Fibroblast of lung (primary cell): Measurements from ENCODE around the gene ARRDC1. TPM values are rescaled to one million over a fixed set of nuclear protein-coding genes. Genes with fewer than 3 reads are reported as not detected.

Experiments
- DNase-seq, 2 donors: peaks; one replicate each; pipeline versions ENCODE4 v3.0.0 to v3.0.0-alpha.2; 2010; ENCODE audit warnings: low read depth in 2 of 2
- H2AFZ ChIP-seq: 2 replicates; pipeline ENCODE4 v1.5.1; 2012; ENCODE audit warnings: low read length, control low read depth, inconsistent platforms
- H3K27ac ChIP-seq: 2 replicates; pipeline ENCODE4 v1.5.1; 2011; ENCODE audit warnings: low read length, control low read depth; ENCODE audit not compliant: insufficient read depth
- H3K27me3 ChIP-seq: 2 replicates; pipeline ENCODE4 v1.5.1; 2011; ENCODE audit warnings: mild to moderate bottlenecking, low read length; ENCODE audit not compliant: control insufficient read depth, insufficient read depth
- H3K36me3 ChIP-seq: 2 replicates; pipeline ENCODE4 v1.5.1; 2011; ENCODE audit warnings: low read length; ENCODE audit not compliant: control insufficient read depth, insufficient read depth
- H3K4me1 ChIP-seq: 2 replicates; pipeline ENCODE4 v1.5.1; 2011; ENCODE audit warnings: low read length; ENCODE audit not compliant: control insufficient read depth, insufficient read depth; ENCODE audit errors: extremely low read depth
- H3K4me2 ChIP-seq: 2 replicates; pipeline ENCODE4 v1.5.1; 2011; ENCODE audit warnings: low read length, control low read depth; ENCODE audit not compliant: insufficient read depth; ENCODE audit errors: extremely low read depth
- H3K4me3 ChIP-seq, 4 experiments: fragments of 200-600 bp in 1 of 4; sonication (generic) in 1 of 4; replicated peaks in 1 of 4; 2 replicates each; pipeline ENCODE4 v1.5.1; 2011 to 2016; ENCODE audit warnings: low read length in 4 of 4, low read depth in 3 of 4, mild to moderate bottlenecking in 3 of 4, control low read depth in 2 of 4, inconsistent platforms in 1 of 4, mixed read lengths in 1 of 4; ENCODE audit not compliant: insufficient read depth in 1 of 4; ENCODE audit errors: control extremely low read depth in 1 of 4
- H3K79me2 ChIP-seq: 2 replicates; pipeline ENCODE4 v1.5.1; 2012; ENCODE audit warnings: mild to moderate bottlenecking, low read length, inconsistent platforms; ENCODE audit not compliant: control insufficient read depth, insufficient read depth
- H3K9ac ChIP-seq: 2 replicates; pipeline ENCODE4 v1.5.1; 2011; ENCODE audit warnings: mild to moderate bottlenecking, low read length, control low read depth; ENCODE audit not compliant: insufficient read depth
- H3K9me3 ChIP-seq: 2 replicates; pipeline ENCODE4 v1.5.1; 2012; ENCODE audit warnings: low read depth, low read length; ENCODE audit not compliant: control insufficient read depth, insufficient read depth
- H4K20me1 ChIP-seq: 2 replicates; pipeline ENCODE4 v1.5.1; 2011; ENCODE audit warnings: low read length; ENCODE audit not compliant: control insufficient read depth, insufficient read depth; ENCODE audit errors: extremely low read depth
- CTCF ChIP-seq, 2 donors: IDR thresholded peaks in 1 of 2; conservative IDR thresholded peaks in 1 of 2; 1 replicate in 1 of 2; 2 replicates in 1 of 2; pipeline ENCODE4 v1.5.1; 2011 to 2012; ENCODE audit warnings: low read length in 2 of 2, control low read depth in 1 of 2, inconsistent platforms in 1 of 2, low read depth in 1 of 2, mild to moderate bottlenecking in 1 of 2
- EZH2 ChIP-seq: IDR thresholded peaks from 2 replicates; pipeline ENCODE4 v1.5.1; 2012; ENCODE audit warnings: low read length, control low read depth, mild to moderate bottlenecking; ENCODE audit errors: missing control alignments
- polyA plus RNA-seq, 2 donors: library from polyadenylated mRNA; depleted of rRNA in 1 of 2; stranded (reverse) in 1 of 2; unstranded in 1 of 2; fragments of >200 nt; gene quantifications; 2 replicates each; pipeline ENCODE4 v1.2.1, GENCODE V29; 2011 to 2012; ENCODE audit warnings: missing spikeins in 1 of 2
- total RNA-seq: library from RNA; depleted of rRNA; stranded (reverse); fragments of >200 nt; gene quantifications from 2 replicates; pipeline ENCODE4 v1.2.1, GENCODE V29; 2014

ARRDC1 gene
- total and polyA plus RNA-seq, 2 donors (not counting 1 experiment from before 2014, with no cell fraction given) = 8.3 to 17.2 TPM

GRCh38 chr9:137612741-137613142 is 7.3 kb downstream of the ARRDC1 start:
- Histone ChIP-seq H3K4me1 (peaks cover 10% of the 10 kb centered on the region), H4K20me1 (no peaks in the 10 kb centered on the region), H3K36me3 (peaks cover 20% of the 10 kb centered on the region), H3K27ac (peak overlapping the region; percentile 77), H3K9ac (no peak overlapping the region), H3K79me2 (peaks cover 13% of the 10 kb centered on the region), H3K9me3 (no peaks in the 10 kb centered on the region), H3K4me3 (no peak overlapping the region), H3K27me3 (no peaks in the 10 kb centered on the region), H2AFZ (no peak overlapping the region), H3K4me2 (peak overlapping the region; percentile 66)
- TF ChIP-seq EZH2 = no peak
- TF ChIP-seq CTCF (conservative IDR thresholded peaks at IDR 0.05 in 1 of 2, IDR thresholded peaks at IDR 0.05 in 1 of 2; ENCODE audit: low read depth in 1 of 2, low read length in 2 of 2) = no peak
- DNase-seq = no peak

DNA sequence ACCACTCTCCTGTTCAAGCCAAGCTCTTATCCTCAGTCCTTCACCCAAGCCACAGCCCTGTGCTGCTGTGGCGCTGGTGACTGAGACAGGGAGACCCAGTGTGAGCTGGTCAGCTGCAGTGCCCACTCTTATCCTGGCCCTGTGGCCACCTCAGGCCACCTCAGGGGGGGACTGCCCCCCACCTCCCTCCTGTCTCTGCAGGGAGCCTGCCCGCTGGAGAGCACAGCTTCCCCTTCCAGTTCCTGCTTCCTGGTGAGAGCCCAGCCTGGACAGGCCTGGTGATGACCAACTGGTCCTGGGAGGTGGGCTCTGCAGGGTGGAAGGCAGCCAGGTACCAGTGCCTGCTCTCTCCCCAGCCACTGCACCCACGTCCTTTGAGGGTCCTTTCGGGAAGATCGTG is 7.8 kb downstream of the ARRDC1 start:
- H3K79me2 ChIP-seq = peaks cover 18% of the 10 kb centered on the region
- H3K4me3 ChIP-seq = no peak overlapping the region
- TF ChIP-seq EZH2 (no peak), CTCF (conservative IDR thresholded peaks at IDR 0.05 in 1 of 2, IDR thresholded peaks at IDR 0.05 in 1 of 2; ENCODE audit: low read depth in 1 of 2, low read length in 2 of 2) (no peak)
- no peak overlapping the region for H3K9ac ChIP-seq
- no peaks in the 10 kb centered on the region for H3K9me3 ChIP-seq
- peaks cover 20% of the 10 kb centered on the region for H3K36me3 ChIP-seq
- no peak overlapping the region for H2AFZ ChIP-seq
- DNase-seq = no peak
- H3K27me3 ChIP-seq = no peaks in the 10 kb centered on the region
- H4K20me1 ChIP-seq = no peaks in the 10 kb centered on the region
- peaks cover 10% of the 10 kb centered on the region for H3K4me1 ChIP-seq
- no peak overlapping the region for H3K4me2 ChIP-seq
- peak overlapping the region; percentile 77 for H3K27ac ChIP-seq

DNA sequence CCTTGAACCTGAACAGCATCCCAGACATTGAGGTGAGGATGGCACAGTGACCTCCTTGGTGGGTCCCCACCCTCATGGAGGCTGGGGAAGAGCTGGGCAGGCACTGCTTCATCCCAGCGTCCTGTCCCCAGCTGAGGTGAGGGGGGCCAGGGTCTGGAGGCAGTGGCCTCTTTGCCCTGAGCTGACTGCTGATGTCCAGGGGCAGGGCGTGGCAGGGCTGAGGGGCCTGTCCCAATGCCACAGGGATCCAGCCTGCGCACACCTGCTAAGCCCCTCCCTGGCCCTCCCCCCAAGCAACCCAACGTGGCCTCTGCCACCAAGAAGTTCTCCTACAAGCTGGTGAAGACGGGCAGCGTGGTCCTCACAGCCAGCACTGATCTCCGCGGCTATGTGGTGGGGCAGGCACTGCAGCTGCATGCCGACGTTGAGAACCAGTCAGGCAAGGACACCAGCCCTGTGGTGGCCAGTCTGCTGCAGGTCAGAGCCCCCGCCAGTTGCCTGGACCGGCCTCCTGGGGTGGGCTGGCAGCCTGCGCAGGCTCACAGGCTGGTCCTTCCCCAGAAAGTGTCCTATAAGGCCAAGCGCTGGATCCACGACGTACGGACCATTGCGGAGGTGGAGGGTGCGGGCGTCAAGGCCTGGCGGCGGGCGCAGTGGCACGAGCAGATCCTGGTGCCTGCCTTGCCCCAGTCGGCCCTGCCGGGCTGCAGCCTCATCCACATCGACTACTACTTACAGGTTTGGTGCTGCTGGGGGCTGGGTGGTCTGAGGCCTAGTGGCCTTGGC is 8.4 kb downstream of the ARRDC1 start:
- Histone ChIP-seq H3K9me3 (no peaks in the 10 kb centered on the region), H3K4me2 (no peak overlapping the region), H3K9ac (no peak overlapping the region), H3K36me3 (peaks cover 20% of the 10 kb centered on the region), H3K4me3 (no peak overlapping the region), H3K27me3 (no peaks in the 10 kb centered on the region), H4K20me1 (no peaks in the 10 kb centered on the region), H3K27ac (no peak overlapping the region), H2AFZ (no peak overlapping the region), H3K79me2 (peaks cover 20% of the 10 kb centered on the region), H3K4me1 (peaks cover 10% of the 10 kb centered on the region)
- TF ChIP-seq EZH2 (no peak), CTCF (conservative IDR thresholded peaks at IDR 0.05 in 1 of 2, IDR thresholded peaks at IDR 0.05 in 1 of 2; ENCODE audit: low read depth in 1 of 2, low read length in 2 of 2) (no peak)
- DNase-seq = no peak
